ENCODE data around the gene LBR.

DNA sequence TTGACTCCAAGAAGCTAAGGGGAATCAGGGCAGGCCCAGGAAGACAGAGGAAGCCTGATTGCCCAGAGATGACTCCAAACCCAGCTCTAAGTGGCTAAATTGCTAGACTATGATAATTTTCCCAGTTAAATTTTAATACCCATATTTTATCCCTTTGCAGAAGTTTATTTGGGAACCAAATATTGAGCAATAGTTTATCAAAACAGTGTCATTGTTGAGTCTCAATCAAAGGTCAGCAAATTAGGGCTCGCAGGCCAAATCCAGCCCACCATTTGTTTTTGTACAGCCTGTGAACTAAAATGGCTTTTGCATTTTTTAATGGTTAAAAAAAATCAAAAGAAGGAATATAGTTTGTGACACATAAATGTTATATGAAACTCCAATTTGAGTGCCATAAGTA, 47.1 kb downstream of the LBR start:
- no peak for TF ChIP-seq POLR2A (IDR thresholded peaks at IDR 0.05)
- TF ChIP-seq, protein P1, sequence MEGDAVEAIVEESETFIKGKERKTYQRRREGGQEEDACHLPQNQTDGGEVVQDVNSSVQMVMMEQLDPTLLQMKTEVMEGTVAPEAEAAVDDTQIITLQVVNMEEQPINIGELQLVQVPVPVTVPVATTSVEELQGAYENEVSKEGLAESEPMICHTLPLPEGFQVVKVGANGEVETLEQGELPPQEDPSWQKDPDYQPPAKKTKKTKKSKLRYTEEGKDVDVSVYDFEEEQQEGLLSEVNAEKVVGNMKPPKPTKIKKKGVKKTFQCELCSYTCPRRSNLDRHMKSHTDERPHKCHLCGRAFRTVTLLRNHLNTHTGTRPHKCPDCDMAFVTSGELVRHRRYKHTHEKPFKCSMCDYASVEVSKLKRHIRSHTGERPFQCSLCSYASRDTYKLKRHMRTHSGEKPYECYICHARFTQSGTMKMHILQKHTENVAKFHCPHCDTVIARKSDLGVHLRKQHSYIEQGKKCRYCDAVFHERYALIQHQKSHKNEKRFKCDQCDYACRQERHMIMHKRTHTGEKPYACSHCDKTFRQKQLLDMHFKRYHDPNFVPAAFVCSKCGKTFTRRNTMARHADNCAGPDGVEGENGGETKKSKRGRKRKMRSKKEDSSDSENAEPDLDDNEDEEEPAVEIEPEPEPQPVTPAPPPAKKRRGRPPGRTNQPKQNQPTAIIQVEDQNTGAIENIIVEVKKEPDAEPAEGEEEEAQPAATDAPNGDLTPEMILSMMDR (IDR thresholded peaks at IDR 0.05): no peak

Data from heart left ventricle (tissue), 13 donors.